ENCODE results near the gene FRRS1.

Gene FRRS1

GRCh38 chr1:99727575-99728185 lies 38.8 kb downstream of the FRRS1 start:
- no peak for DNase-seq

DNA sequence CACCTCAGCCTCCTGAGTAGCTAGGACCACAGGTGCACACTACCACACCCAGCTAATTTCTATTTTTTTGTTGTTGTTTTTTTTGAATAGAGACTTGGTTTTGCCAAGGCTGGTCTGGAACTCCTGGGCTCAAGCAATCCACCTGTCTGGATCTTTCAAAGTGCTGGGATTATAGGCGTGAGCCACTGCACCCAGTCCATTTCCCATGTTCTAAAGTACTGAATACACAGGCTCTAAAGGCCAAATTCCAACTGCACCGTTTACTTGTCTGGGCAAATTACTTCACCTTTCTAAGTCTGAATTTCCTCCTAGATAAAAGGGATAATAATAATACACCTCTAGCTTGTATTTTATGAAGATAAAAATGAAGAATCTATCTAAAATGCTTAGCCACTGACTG lies 39.6 kb downstream of the FRRS1 start:
- no peak for DNase-seq

GRCh38 chr1:99726407-99726806 lies 40.0 kb downstream of the FRRS1 start:
- no peak for DNase-seq

GRCh38 chr1:99725996-99726395 lies 40.4 kb downstream of the FRRS1 start:
- no peak for DNase-seq

DNA sequence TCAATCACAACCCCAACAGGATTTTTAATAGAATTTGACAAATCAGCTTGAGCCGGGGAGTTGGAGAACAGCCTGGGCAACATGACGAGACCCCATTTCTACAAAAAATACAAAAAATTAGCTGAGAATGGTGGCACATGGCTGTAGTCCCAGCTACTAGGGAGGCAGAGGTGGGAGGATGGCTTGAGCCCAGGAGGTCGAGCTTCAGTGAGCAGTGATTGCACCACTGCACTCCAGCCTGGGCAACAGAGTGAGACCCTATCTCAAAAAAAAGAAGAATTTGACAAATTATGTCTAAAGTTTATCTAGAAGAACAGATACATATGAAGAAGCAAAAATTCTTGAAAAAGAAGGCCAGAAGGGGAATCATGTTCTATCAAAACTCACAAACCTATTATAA lies 43.2 kb downstream of the FRRS1 start:
- DNase-seq, result no peak

GRCh38 chr1:99717005-99717404 lies 49.4 kb downstream of the FRRS1 start:
- DNase-seq, result no peak

GRCh38 chr1:99713006-99713405 lies 53.4 kb downstream of the FRRS1 start:
- DNase-seq, result no peak

DNA sequence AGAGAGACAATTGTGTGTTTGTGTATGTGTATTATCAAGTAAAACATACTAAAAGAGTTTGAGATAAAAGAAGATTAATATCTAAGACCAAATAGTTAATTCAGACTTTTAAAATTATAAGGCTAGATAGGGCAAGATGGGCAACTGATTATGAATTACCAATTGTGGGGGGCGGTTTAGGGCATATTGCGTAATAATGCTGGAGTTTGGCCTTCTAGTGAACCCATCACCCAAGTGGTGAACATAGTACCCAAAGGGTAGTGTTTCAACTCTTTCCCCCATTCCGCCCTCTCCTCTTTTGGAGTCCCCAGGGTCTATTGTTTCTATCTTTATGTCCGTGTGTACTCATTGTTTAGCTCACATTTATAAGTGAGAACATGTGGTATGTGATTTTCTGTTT lies 55.4 kb downstream of the FRRS1 start:
- no peak for DNase-seq

- DNase-seq, result peak; percentile 52
These were observed 58.8 kb downstream of the FRRS1 start for GRCh38 chr1:99707535-99708142.

- DNase-seq, result no peak
These were observed 61.0 kb downstream of the FRRS1 start for GRCh38 chr1:99705385-99705784.

GRCh38 chr1:99704356-99704816 lies 62.0 kb downstream of the FRRS1 start:
- no peak for DNase-seq

DNA sequence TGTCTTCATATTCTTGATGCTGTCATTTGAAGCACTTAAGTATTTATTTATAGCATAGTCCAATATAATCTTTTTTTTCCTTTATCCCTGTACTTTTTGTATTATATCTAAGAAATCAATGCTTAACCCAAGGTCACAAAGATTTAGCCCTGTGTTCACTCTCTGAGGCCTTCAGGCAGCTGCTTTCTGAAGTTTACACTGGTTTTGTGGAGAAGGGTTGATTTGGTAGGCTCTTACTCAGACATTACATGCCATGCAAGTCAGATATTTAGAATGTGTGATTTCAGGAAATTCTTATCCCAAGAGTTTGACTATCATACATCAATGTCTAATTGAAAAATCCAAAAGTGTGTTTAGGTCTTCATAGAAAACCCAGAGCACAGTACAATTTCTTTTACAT lies 64.2 kb downstream of the FRRS1 start:
- no peak for DNase-seq

GRCh38 chr1:99700020-99700419 lies 66.4 kb downstream of the FRRS1 start:
- DNase-seq, result no peak

GRCh38 chr1:99697580-99697979 lies 68.9 kb downstream of the FRRS1 start:
- no peak for DNase-seq

GRCh38 chr1:99696616-99697015 lies 69.8 kb downstream of the FRRS1 start:
- no peak for DNase-seq

DNA sequence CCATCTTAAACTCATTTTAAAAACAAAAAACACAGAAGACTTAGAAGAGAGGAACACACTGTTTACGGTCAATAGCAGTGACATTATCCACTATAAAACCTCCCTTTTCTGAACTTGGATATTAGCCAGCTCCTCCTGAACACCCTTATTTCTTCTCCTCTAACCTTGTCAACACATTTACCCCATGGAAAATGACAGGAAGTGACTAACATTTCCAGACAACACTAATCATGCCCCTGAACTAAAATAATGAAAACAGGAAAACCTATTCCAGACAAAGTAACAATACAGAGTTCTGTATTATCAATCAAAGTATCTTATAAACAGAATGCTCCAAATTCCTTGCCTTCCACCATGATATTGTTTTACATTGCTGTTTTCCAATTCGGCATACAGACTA lies 75.3 kb downstream of the FRRS1 start:
- DNase-seq, result no peak

DNA sequence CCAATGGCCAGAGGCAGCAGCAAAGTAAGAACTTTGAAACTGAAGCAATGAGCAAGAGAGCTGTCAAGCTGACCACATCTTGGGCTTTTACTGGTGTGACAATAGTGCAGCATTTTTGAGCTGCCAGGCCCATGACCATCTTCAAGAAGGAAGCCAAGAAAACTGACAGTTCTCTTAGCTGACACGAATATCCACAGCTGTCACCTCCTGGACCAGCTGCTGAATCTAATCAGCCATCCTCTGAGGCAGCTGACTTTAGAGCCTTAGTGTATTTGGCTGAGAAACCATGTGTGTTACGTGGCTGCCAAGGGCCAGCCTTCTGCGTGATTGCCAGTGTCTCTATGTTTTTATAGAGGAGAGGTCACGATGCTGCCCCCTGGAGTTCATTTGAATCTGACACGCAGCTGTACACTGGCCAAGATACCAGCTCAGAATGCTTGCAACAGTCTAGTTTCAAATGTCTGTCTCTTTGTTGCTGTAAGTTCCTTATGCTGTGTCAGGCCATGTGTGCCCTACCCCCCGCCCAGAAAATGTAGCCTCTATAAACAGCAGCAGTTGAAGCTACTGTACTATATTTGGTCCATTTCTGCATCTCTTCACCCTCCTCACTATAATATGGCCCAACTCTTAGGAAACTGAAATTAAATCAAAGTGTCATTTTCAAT lies 80.8 kb downstream of the FRRS1 start:
- no peak for DNase-seq

DNA sequence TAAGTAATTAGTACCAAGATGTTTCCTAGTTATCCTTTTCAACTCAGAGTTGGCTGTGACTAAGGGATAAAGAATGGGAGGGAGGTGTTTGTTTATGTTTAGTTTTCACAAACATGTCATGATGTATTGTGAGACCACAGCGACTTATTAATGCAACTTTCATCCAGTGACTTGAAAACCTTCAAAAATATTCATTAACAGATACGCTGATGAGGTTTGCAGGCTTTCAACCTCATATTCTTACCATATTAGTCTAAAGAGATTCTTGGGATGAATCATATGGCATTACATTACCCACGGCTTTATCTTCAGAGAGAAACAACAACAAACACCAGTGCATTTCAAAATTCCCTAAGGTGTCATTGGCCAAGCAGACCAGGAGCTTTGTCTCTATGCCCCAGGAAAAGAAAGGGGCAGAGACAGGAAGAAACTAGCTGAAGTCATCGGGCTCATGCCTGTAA lies 84.1 kb downstream of the FRRS1 start:
- DNase-seq, result no peak

DNA sequence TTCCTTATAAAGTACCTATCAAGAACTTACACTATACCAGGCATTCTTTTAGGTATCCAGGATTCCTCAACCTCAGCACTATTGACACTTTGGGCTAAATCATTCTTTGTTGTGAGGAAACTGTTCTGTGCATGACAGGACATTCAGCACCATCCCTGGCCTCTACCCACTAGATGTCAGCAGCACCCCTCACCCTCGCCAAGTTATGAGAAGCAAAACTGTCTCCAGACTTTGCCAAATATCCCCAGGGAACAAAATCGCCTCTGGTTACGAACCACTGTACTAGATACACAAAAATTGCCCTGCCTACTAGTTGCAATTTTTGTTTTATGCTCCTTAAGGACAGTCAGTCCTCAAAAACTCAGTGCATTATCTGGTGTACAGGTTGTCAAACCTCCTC lies 84.9 kb downstream of the FRRS1 start:
- DNase-seq, result no peak

- DNase-seq, result no peak
These were observed 86.2 kb downstream of the FRRS1 start for GRCh38 chr1:99680270-99680669.

GRCh38 chr1:99677416-99677815 lies 89.0 kb downstream of the FRRS1 start:
- DNase-seq, result no peak

- DNase-seq, result no peak
These were observed 89.6 kb downstream of the FRRS1 start for GRCh38 chr1:99676876-99677275.

DNA sequence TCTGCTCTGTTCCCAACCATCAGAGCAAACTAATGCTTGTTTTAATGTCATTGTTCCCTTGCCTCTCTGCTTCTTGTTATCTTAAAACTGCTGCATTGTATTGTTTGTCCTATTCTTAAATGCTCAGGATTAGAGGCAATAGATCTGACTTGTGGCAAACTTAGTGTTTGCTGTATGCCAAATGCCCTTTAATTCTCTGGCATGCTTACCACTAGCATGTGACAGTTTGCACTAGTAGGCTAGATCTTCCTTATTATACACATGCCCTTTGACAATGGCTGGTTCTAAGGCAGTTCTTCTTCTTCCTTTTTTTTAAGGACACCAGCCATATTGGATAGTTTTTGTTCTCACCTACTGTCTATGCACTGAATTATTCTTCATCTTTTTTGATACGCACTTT lies 90.4 kb downstream of the FRRS1 start:
- DNase-seq, result no peak

GRCh38 chr1:99675292-99675691 lies 91.1 kb downstream of the FRRS1 start:
- no peak for DNase-seq
